HepG2 (cell line): Measurements from ENCODE around the gene LDB3. TPM values are rescaled to one million over a fixed set of nuclear protein-coding genes. Genes with fewer than 3 reads are reported as not detected.

Source experiments
- EEA1 ChIP-seq: sonication (generic); formaldehyde crosslinking; IDR thresholded peaks from 2 replicates; pipeline ENCODE4 v1.5.1; 2020; ENCODE audit warnings: mild to moderate bottlenecking, missing genetic modification reagents, borderline replicate concordance
- EP300 ChIP-seq, 3 experiments: sonication (generic) in 1 of 3; formaldehyde crosslinking in 1 of 3; IDR thresholded peaks; 2 replicates each; pipeline versions ENCODE4 v1.5.1 to v1.6.1; 2011 to 2020; ENCODE audit warnings: low read depth in 2 of 3, low read length in 2 of 3, borderline replicate concordance in 1 of 3, improper control_type of control experiment in 1 of 3, mild to moderate bottlenecking in 1 of 3, missing genetic modification reagents in 1 of 3, moderate library complexity in 1 of 3
- GATAD2A ChIP-seq: IDR thresholded peaks from 2 replicates; pipeline ENCODE4 v1.6.1; 2016
- GZF1 ChIP-seq: sonication (generic); formaldehyde crosslinking; IDR thresholded peaks from 2 replicates; pipeline ENCODE4 v1.5.1; 2020; ENCODE audit warnings: mild to moderate bottlenecking, missing genetic modification reagents
- IKZF4 ChIP-seq: sonication (generic); formaldehyde crosslinking; IDR thresholded peaks from 2 replicates; pipeline ENCODE4 v1.5.1; 2020; ENCODE audit warnings: borderline replicate concordance, mild to moderate bottlenecking, low read depth, missing genetic modification reagents; ENCODE audit errors: not compliant biosample characterization
- KMT2A ChIP-seq: sonication (generic); formaldehyde crosslinking; IDR thresholded peaks from 2 replicates; pipeline ENCODE4 v1.4.0; 2020; ENCODE audit warnings: missing genetic modification reagents
- U2AF2 ChIP-seq: fragments of 200-400 bp; formaldehyde crosslinking; IDR thresholded peaks from 2 replicates; pipeline ENCODE4 v1.6.1; 2017; ENCODE audit warnings: low read depth, mild to moderate bottlenecking, low read length
- XBP1 ChIP-seq: sonication (generic); formaldehyde crosslinking; IDR thresholded peaks from 2 replicates; pipeline ENCODE4 v1.5.0; 2020; ENCODE audit warnings: missing genetic modification reagents
- ZNF275 ChIP-seq: sonication (generic); formaldehyde crosslinking; IDR thresholded peaks from 2 replicates; pipeline ENCODE4 v1.8.0; 2022; ENCODE audit warnings: missing genetic modification reagents, mild to moderate bottlenecking, inconsistent platforms, borderline replicate concordance
- ZNF672 ChIP-seq: sonication (generic); formaldehyde crosslinking; IDR thresholded peaks from 2 replicates; pipeline ENCODE4 v1.8.1; 2022; ENCODE audit warnings: missing genetic modification reagents
- ZNF709 ChIP-seq: sonication (generic); formaldehyde crosslinking; IDR thresholded peaks from 2 replicates; pipeline ENCODE4 v1.5.0; 2020; ENCODE audit warnings: mild to moderate bottlenecking, missing genetic modification reagents
- polyA plus RNA-seq, 8 experiments: library from polyadenylated mRNA; depleted of rRNA in 3 of 8; stranded (reverse) in 7 of 8; unstranded in 1 of 8; fragments of >200 nt; fragmentation: Illumina TruSeq in 4 of 8; extraction: Trizol in 4 of 8; gene quantifications; 2 replicates each; pipeline versions ENCODE4 v1.2.1 to v1.2.3, GENCODE V29; 2011 to 2016; ENCODE audit warnings: low read depth in 4 of 8, missing spikeins in 1 of 8, mixed read lengths in 1 of 8; ENCODE audit not compliant: insufficient read depth in 1 of 8
- total RNA-seq, 5 experiments: library from RNA; depleted of rRNA; stranded (reverse); fragments of >200 nt; fragmentation: Illumina TruSeq; extraction: Trizol; gene quantifications; 2 replicates each; pipeline ENCODE4 v1.2.3, GENCODE V29; 2016; ENCODE audit warnings: low read depth in 1 of 5
- TF ChIP-seq, protein P1 (sequence below): sonication (generic); formaldehyde crosslinking; IDR thresholded peaks from 2 replicates; pipeline ENCODE4 v1.4.0; 2020; ENCODE audit warnings: mild to moderate bottlenecking, missing genetic modification reagents
- TF ChIP-seq, protein P2 (sequence below): IDR thresholded peaks from 2 replicates; pipeline ENCODE4 v1.6.1; 2016; ENCODE audit warnings: low read depth, missing genetic modification reagents, missing compliant biosample characterization
- TF ChIP-seq, protein P3 (sequence below): IDR thresholded peaks from 2 replicates; pipeline ENCODE4 v1.6.1; 2012; ENCODE audit warnings: low read length, improper control_type of control experiment

LDB3 gene
- total and polyA plus RNA-seq, 2 of the 13 experiments (the other 11 are each of a cell fraction or from before 2014, with no cell fraction given) = not detected

GRCh38 chr10:86730227-86730626, 61.9 kb downstream of the LDB3 start (continued):
- no peak for TF ChIP-seq ZNF275 (CRISPR knock-in tag)
- TF ChIP-seq ZNF672 (CRISPR knock-in tag) = no peak
- TF ChIP-seq GZF1 (CRISPR knock-in tag) = no peak
- peak; percentile 60; the same call in 1 of the 2 replicates for TF ChIP-seq GATAD2A
- TF ChIP-seq, protein P1, sequence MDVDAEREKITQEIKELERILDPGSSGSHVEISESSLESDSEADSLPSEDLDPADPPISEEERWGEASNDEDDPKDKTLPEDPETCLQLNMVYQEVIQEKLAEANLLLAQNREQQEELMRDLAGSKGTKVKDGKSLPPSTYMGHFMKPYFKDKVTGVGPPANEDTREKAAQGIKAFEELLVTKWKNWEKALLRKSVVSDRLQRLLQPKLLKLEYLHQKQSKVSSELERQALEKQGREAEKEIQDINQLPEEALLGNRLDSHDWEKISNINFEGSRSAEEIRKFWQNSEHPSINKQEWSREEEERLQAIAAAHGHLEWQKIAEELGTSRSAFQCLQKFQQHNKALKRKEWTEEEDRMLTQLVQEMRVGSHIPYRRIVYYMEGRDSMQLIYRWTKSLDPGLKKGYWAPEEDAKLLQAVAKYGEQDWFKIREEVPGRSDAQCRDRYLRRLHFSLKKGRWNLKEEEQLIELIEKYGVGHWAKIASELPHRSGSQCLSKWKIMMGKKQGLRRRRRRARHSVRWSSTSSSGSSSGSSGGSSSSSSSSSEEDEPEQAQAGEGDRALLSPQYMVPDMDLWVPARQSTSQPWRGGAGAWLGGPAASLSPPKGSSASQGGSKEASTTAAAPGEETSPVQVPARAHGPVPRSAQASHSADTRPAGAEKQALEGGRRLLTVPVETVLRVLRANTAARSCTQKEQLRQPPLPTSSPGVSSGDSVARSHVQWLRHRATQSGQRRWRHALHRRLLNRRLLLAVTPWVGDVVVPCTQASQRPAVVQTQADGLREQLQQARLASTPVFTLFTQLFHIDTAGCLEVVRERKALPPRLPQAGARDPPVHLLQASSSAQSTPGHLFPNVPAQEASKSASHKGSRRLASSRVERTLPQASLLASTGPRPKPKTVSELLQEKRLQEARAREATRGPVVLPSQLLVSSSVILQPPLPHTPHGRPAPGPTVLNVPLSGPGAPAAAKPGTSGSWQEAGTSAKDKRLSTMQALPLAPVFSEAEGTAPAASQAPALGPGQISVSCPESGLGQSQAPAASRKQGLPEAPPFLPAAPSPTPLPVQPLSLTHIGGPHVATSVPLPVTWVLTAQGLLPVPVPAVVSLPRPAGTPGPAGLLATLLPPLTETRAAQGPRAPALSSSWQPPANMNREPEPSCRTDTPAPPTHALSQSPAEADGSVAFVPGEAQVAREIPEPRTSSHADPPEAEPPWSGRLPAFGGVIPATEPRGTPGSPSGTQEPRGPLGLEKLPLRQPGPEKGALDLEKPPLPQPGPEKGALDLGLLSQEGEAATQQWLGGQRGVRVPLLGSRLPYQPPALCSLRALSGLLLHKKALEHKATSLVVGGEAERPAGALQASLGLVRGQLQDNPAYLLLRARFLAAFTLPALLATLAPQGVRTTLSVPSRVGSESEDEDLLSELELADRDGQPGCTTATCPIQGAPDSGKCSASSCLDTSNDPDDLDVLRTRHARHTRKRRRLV = no peak
- TF ChIP-seq, protein P2, sequence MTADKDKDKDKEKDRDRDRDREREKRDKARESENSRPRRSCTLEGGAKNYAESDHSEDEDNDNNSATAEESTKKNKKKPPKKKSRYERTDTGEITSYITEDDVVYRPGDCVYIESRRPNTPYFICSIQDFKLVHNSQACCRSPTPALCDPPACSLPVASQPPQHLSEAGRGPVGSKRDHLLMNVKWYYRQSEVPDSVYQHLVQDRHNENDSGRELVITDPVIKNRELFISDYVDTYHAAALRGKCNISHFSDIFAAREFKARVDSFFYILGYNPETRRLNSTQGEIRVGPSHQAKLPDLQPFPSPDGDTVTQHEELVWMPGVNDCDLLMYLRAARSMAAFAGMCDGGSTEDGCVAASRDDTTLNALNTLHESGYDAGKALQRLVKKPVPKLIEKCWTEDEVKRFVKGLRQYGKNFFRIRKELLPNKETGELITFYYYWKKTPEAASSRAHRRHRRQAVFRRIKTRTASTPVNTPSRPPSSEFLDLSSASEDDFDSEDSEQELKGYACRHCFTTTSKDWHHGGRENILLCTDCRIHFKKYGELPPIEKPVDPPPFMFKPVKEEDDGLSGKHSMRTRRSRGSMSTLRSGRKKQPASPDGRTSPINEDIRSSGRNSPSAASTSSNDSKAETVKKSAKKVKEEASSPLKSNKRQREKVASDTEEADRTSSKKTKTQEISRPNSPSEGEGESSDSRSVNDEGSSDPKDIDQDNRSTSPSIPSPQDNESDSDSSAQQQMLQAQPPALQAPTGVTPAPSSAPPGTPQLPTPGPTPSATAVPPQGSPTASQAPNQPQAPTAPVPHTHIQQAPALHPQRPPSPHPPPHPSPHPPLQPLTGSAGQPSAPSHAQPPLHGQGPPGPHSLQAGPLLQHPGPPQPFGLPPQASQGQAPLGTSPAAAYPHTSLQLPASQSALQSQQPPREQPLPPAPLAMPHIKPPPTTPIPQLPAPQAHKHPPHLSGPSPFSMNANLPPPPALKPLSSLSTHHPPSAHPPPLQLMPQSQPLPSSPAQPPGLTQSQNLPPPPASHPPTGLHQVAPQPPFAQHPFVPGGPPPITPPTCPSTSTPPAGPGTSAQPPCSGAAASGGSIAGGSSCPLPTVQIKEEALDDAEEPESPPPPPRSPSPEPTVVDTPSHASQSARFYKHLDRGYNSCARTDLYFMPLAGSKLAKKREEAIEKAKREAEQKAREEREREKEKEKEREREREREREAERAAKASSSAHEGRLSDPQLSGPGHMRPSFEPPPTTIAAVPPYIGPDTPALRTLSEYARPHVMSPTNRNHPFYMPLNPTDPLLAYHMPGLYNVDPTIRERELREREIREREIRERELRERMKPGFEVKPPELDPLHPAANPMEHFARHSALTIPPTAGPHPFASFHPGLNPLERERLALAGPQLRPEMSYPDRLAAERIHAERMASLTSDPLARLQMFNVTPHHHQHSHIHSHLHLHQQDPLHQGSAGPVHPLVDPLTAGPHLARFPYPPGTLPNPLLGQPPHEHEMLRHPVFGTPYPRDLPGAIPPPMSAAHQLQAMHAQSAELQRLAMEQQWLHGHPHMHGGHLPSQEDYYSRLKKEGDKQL = no peak
- no peak for TF ChIP-seq ZNF709 (CRISPR knock-in tag)
- no peak for TF ChIP-seq EEA1 (CRISPR knock-in tag)
- no peak for TF ChIP-seq EP300 (IDR thresholded peaks at IDR 0.05; ENCODE audit: low read depth in 2 of 2, low read length in 2 of 2)
- TF ChIP-seq EP300 (CRISPR knock-in tag; IDR thresholded peaks at IDR 0.05; ENCODE audit: borderline replicate concordance) = no peak
- TF ChIP-seq, protein P3, sequence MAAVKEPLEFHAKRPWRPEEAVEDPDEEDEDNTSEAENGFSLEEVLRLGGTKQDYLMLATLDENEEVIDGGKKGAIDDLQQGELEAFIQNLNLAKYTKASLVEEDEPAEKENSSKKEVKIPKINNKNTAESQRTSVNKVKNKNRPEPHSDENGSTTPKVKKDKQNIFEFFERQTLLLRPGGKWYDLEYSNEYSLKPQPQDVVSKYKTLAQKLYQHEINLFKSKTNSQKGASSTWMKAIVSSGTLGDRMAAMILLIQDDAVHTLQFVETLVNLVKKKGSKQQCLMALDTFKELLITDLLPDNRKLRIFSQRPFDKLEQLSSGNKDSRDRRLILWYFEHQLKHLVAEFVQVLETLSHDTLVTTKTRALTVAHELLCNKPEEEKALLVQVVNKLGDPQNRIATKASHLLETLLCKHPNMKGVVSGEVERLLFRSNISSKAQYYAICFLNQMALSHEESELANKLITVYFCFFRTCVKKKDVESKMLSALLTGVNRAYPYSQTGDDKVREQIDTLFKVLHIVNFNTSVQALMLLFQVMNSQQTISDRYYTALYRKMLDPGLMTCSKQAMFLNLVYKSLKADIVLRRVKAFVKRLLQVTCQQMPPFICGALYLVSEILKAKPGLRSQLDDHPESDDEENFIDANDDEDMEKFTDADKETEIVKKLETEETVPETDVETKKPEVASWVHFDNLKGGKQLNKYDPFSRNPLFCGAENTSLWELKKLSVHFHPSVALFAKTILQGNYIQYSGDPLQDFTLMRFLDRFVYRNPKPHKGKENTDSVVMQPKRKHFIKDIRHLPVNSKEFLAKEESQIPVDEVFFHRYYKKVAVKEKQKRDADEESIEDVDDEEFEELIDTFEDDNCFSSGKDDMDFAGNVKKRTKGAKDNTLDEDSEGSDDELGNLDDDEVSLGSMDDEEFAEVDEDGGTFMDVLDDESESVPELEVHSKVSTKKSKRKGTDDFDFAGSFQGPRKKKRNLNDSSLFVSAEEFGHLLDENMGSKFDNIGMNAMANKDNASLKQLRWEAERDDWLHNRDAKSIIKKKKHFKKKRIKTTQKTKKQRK = no peak
- TF ChIP-seq IKZF4 (CRISPR knock-in tag) = no peak
- no peak for TF ChIP-seq U2AF2
- TF ChIP-seq KMT2A (CRISPR knock-in tag) = no peak
- TF ChIP-seq XBP1 (CRISPR knock-in tag) = no peak
